GM13977 (cell line): ENCODE data around the gene CNTN4.

Source experiments
- DNase-seq: peaks from one replicate; pipeline ENCODE4 v3.0.0; 2012; ENCODE audit warnings: low spot score
- CTCF ChIP-seq: IDR thresholded peaks from 2 replicates; pipeline ENCODE4 v1.5.1; 2012; ENCODE audit warnings: mild to moderate bottlenecking, control low read depth; ENCODE audit not compliant: insufficient read depth; ENCODE audit errors: extremely low read depth, missing control alignments
- in situ Hi-C: fragments of 300-500 bp; cut with MboI; formaldehyde crosslinking; loops from one replicate; pipeline ENCODE4 v1.12.0; 2022; ENCODE audit warnings: low sequenced_read_pairs, low pct_unique_long_range_greater_than_20kb, mixed read lengths, inconsistent platforms; ENCODE audit not compliant: unreplicated experiment

CNTN4 gene

GRCh38 chr3:2948882-2949281 is 850.2 kb downstream of the CNTN4 start:
- DNase-seq = no peak
- no peak for TF ChIP-seq CTCF
- in situ Hi-C loops = no loop called here

- in situ Hi-C loops = no loop called here
- no peak for TF ChIP-seq CTCF
- no peak for DNase-seq
These were observed 851.5 kb downstream of the CNTN4 start for GRCh38 chr3:2950159-2950558.

GRCh38 chr3:2957115-2957514 is 858.4 kb downstream of the CNTN4 start:
- TF ChIP-seq CTCF = no peak
- in situ Hi-C loops = no loop called here
- no peak for DNase-seq

GRCh38 chr3:2958551-2958950 is 859.9 kb downstream of the CNTN4 start:
- no peak for TF ChIP-seq CTCF
- in situ Hi-C loops = no loop called here
- DNase-seq = no peak

- in situ Hi-C loops = no loop called here
- DNase-seq = no peak
- TF ChIP-seq CTCF = no peak
These were observed 862.9 kb downstream of the CNTN4 start for GRCh38 chr3:2961576-2961975.

GRCh38 chr3:2967871-2968270 is 869.2 kb downstream of the CNTN4 start:
- DNase-seq = no peak
- in situ Hi-C loops = no loop called here
- TF ChIP-seq CTCF = no peak

- in situ Hi-C loops = no loop called here
- DNase-seq = no peak
- no peak for TF ChIP-seq CTCF
These were observed 869.8 kb downstream of the CNTN4 start for GRCh38 chr3:2968475-2968874.
